ENCODE measurements around the gene MGLL. TPM values are rescaled to one million over a fixed set of nuclear protein-coding genes. Genes with fewer than 3 reads are reported as not detected.

The MGLL gene
- total RNA-seq, 1 experiment from 2014 or later = 12.6 TPM

DNA sequence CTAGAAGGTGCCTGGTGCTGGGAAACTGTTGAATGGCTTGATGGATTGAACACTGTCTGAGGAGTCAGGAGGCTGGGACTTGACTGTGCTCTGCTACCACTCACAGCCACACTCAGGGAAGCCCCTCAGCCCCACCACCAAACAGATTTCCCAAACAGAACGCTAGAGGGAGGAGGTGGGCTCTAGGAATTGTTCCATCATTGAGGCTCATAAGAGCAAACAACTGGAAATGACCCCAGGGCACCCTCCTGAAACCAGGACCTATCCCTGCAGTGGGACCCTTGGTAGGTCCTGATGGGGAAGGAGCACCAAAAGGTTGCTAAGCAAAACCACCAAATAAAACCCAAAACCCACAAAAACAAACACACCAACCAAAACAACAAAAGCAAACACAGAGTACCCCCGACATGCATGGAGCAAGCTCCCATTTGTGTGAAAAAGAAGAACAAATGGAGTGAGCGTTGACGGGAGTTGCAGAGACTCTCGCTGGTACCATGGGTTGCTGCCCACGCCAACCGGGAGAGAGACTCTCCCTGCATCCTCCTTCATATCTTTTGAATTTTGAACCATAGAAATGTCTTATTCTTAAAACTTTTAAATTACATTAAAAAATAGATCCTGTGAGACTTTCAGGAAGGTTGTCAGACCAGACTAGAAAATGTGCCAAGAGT, 103.9 kb downstream of the MGLL start:
- Mint-ChIP-seq H3K27me3 (ENCODE audit: insufficient read depth, unreplicated experiment) (no peaks in the 10 kb centered on the region), H3K36me3 (ENCODE audit: insufficient read depth, unreplicated experiment) (no peaks in the 10 kb centered on the region), H3K9me3 (ENCODE audit: unreplicated experiment) (no peaks in the 10 kb centered on the region), H3K27ac (ENCODE audit: low read depth, unreplicated experiment) (no peak overlapping the region), H3K4me1 (ENCODE audit: insufficient read depth, unreplicated experiment) (no peaks in the 10 kb centered on the region), H3K4me3 (ENCODE audit: unreplicated experiment) (no peak overlapping the region)
- BruUV-seq (replicated peaks) = no TSS peak
- CTCF ChIA-PET = interaction anchor here (0.6 to 1.2 kb wide), 4 partner anchors 11 to 702 kb away, joined by 3 to 4 read pairs (median 3); no protein-coding TSS in a partner anchor
- no peak for TF ChIP-seq CTCF (IDR thresholded peaks at IDR 0.05; ENCODE audit: unreplicated experiment)
- intact Hi-C loops (cut with micrococcal nuclease) = no loop called here
- POLR2A ChIA-PET = no interaction called here
- DNase-seq (ENCODE audit: unreplicated experiment) = no peak

GRCh38 chr3:127717357-127718244, 104.7 kb downstream of the MGLL start:
- Mint-ChIP-seq H3K27me3 (ENCODE audit: insufficient read depth, unreplicated experiment) (no peaks in the 10 kb centered on the region), H3K4me1 (ENCODE audit: insufficient read depth, unreplicated experiment) (no peaks in the 10 kb centered on the region), H3K27ac (ENCODE audit: low read depth, unreplicated experiment) (no peak overlapping the region), H3K36me3 (ENCODE audit: insufficient read depth, unreplicated experiment) (no peaks in the 10 kb centered on the region), H3K4me3 (ENCODE audit: unreplicated experiment) (no peak overlapping the region), H3K9me3 (ENCODE audit: unreplicated experiment) (no peaks in the 10 kb centered on the region)
- intact Hi-C loops (cut with micrococcal nuclease) = no loop called here
- no peak for DNase-seq (ENCODE audit: unreplicated experiment)
- ChIA-PET CTCF (interaction anchor here (0.6 to 1.2 kb wide), 4 partner anchors 11 to 703 kb away, joined by 3 to 4 read pairs (median 3); no protein-coding TSS in a partner anchor), POLR2A (no interaction called here)
- BruUV-seq (replicated peaks) = no TSS peak
- TF ChIP-seq CTCF (IDR thresholded peaks at IDR 0.05; ENCODE audit: unreplicated experiment) = no peak

- no peak for TF ChIP-seq CTCF (IDR thresholded peaks at IDR 0.05; ENCODE audit: unreplicated experiment)
- no peak overlapping the region for H3K27ac Mint-ChIP-seq (ENCODE audit: low read depth, unreplicated experiment)
- H3K9me3 Mint-ChIP-seq (ENCODE audit: unreplicated experiment) = no peaks in the 10 kb centered on the region
- CTCF ChIA-PET = interaction anchor here (0.6 kb wide), 2 partner anchors 17 to 471 kb away, joined by 3 to 4 read pairs; no protein-coding TSS in a partner anchor
- H3K36me3 Mint-ChIP-seq (ENCODE audit: insufficient read depth, unreplicated experiment) = no peaks in the 10 kb centered on the region
- BruUV-seq (replicated peaks) = no TSS peak
- no peak overlapping the region for H3K4me3 Mint-ChIP-seq (ENCODE audit: unreplicated experiment)
- POLR2A ChIA-PET = interaction anchor here (0.7 kb wide), 1 partner anchor 172 kb away, joined by 3 read pairs; no protein-coding TSS in a partner anchor
- DNase-seq (ENCODE audit: unreplicated experiment) = no peak
- no peaks in the 10 kb centered on the region for H3K4me1 Mint-ChIP-seq (ENCODE audit: insufficient read depth, unreplicated experiment)
- no peaks in the 10 kb centered on the region for H3K27me3 Mint-ChIP-seq (ENCODE audit: insufficient read depth, unreplicated experiment)
- intact Hi-C loops (cut with micrococcal nuclease) = no loop called here
Observed at GRCh38 chr3:127716384-127716783, 105.9 kb downstream of the MGLL start.

GRCh38 chr3:127715532-127715931, 106.8 kb downstream of the MGLL start:
- no peaks in the 10 kb centered on the region for H3K27me3 Mint-ChIP-seq (ENCODE audit: insufficient read depth, unreplicated experiment)
- no peaks in the 10 kb centered on the region for H3K9me3 Mint-ChIP-seq (ENCODE audit: unreplicated experiment)
- H3K4me1 Mint-ChIP-seq (ENCODE audit: insufficient read depth, unreplicated experiment) = peaks cover 4% of the 10 kb centered on the region
- no TSS peak for BruUV-seq (replicated peaks)
- H3K27ac Mint-ChIP-seq (ENCODE audit: low read depth, unreplicated experiment) = no peak overlapping the region
- intact Hi-C loops (cut with micrococcal nuclease) = no loop called here
- ChIA-PET CTCF (interaction anchor here (0.6 to 1.2 kb wide), 2 partner anchors 16 to 20 kb away, joined by 3 read pairs; no protein-coding TSS in a partner anchor), POLR2A (no interaction called here)
- no peak for TF ChIP-seq CTCF (IDR thresholded peaks at IDR 0.05; ENCODE audit: unreplicated experiment)
- H3K36me3 Mint-ChIP-seq (ENCODE audit: insufficient read depth, unreplicated experiment) = no peaks in the 10 kb centered on the region
- no peak for DNase-seq (ENCODE audit: unreplicated experiment)
- H3K4me3 Mint-ChIP-seq (ENCODE audit: unreplicated experiment) = no peak overlapping the region

All from MCF 10A (cell line).